Astrocyte of the cerebellum (primary cell): ENCODE results near the gene PKN1.

Source experiments
- DNase-seq: peaks from one replicate; pipeline ENCODE4 v3.0.0-alpha.2; 2011; ENCODE audit warnings: low read depth
- H3K4me3 ChIP-seq: 2 replicates; pipeline ENCODE4 v1.5.1; 2011; ENCODE audit warnings: mild to moderate bottlenecking, low read depth, low read length, moderate library complexity
- CTCF ChIP-seq: IDR thresholded peaks from 2 replicates; pipeline ENCODE4 v1.5.1; 2012; ENCODE audit warnings: low read length, low read depth, moderate library complexity, mild to moderate bottlenecking; ENCODE audit errors: missing control alignments
- in situ Hi-C: cut with HindIII; loops from 2 replicates; pipeline ENCODE4 v1.10.0; 2017; ENCODE audit warnings: low sequenced_read_pairs

PKN1 gene

GRCh38 chr19:14516746-14517438, 83.8 kb downstream of the PKN1 start:
- no peak for DNase-seq
- no peak for TF ChIP-seq CTCF
- H3K4me3 ChIP-seq: peak overlapping the region; percentile 86
- in situ Hi-C loops: loop anchor here (25.0 kb wide), 1 partner anchor 105 kb away; the partner anchor contains the start of gene DDX39A

- DNase-seq: no peak
- H3K4me3 ChIP-seq: peak overlapping the region; percentile 86
- TF ChIP-seq CTCF: no peak
- in situ Hi-C loops: loop anchor here (25.0 kb wide), 1 partner anchor 105 kb away; the partner anchor contains the start of gene DDX39A
These were observed 84.3 kb downstream of the PKN1 start for GRCh38 chr19:14517446-14517839.

- peak within 1 kb of the TSS; percentile 86 for H3K4me3 ChIP-seq
- DNase-seq: no peak
- TF ChIP-seq CTCF: no peak
- in situ Hi-C loops: loop anchor here (25.0 kb wide), 1 partner anchor 106 kb away; the partner anchor contains the start of gene DDX39A
These were observed 84.9 kb downstream of the PKN1 start, which contains the start of gene DNAJB1 for GRCh38 chr19:14517840-14518505. TSS of gene DNAJB1 (minus strand) at chr19:14518397. CDS start at chr19:14518349, 48 bp downstream.

- no peak for DNase-seq
- in situ Hi-C loops: loop anchor here (25.0 kb wide), 1 partner anchor 107 kb away; the partner anchor contains the start of gene DDX39A
- no peak overlapping the region for H3K4me3 ChIP-seq
- TF ChIP-seq CTCF: no peak
These were observed 86.2 kb downstream of the PKN1 start for GRCh38 chr19:14519245-14519859.

- in situ Hi-C loops: loop anchor here (25.0 kb wide), 1 partner anchor 108 kb away; the partner anchor contains the start of gene DDX39A
- TF ChIP-seq CTCF: no peak
- no peak for DNase-seq
- H3K4me3 ChIP-seq: no peak overlapping the region
These were observed 86.8 kb downstream of the PKN1 start for GRCh38 chr19:14519860-14520407.

- in situ Hi-C loops: loop anchor here (25.0 kb wide), 1 partner anchor 108 kb away; the partner anchor contains the start of gene DDX39A
- TF ChIP-seq CTCF: no peak
- H3K4me3 ChIP-seq: no peak overlapping the region
- DNase-seq: no peak
These were observed 87.4 kb downstream of the PKN1 start for GRCh38 chr19:14520543-14520942.
